ENCODE results near the gene RNF19B. TPM values are rescaled to one million over a fixed set of nuclear protein-coding genes. Genes with fewer than 3 reads are reported as not detected.

Gene RNF19B
- total RNA-seq, 1 experiment from 2014 or later = 41.3 TPM

GRCh38 chr1:32904797-32905196, 59.8 kb downstream of the RNF19B start:
- H3K36me3 Mint-ChIP-seq (ENCODE audit: insufficient read depth, unreplicated experiment) = no peaks in the 10 kb centered on the region
- H3K9me3 Mint-ChIP-seq (ENCODE audit: unreplicated experiment) = no peaks in the 10 kb centered on the region
- BruUV-seq (replicated peaks) = no TSS peak
- H3K4me3 Mint-ChIP-seq (ENCODE audit: unreplicated experiment) = no peak overlapping the region
- CTCF ChIA-PET = interaction anchor here (0.6 to 1.2 kb wide), 2 partner anchors 151 to 181 kb away, joined by 3 to 5 read pairs; no protein-coding TSS in a partner anchor
- DNase-seq (ENCODE audit: unreplicated experiment) = no peak
- intact Hi-C loops (cut with micrococcal nuclease) = no loop called here
- no peaks in the 10 kb centered on the region for H3K4me1 Mint-ChIP-seq (ENCODE audit: insufficient read depth, unreplicated experiment)
- TF ChIP-seq CTCF (IDR thresholded peaks at IDR 0.05; ENCODE audit: unreplicated experiment) = no peak
- POLR2A ChIA-PET = interaction anchor here (0.7 kb wide), 1 partner anchor 176 kb away, joined by 4 read pairs; no protein-coding TSS in a partner anchor
- no peak overlapping the region for H3K27ac Mint-ChIP-seq (ENCODE audit: low read depth, unreplicated experiment)
- H3K27me3 Mint-ChIP-seq (ENCODE audit: insufficient read depth, unreplicated experiment) = no peaks in the 10 kb centered on the region

GRCh38 chr1:32903991-32904785, 60.4 kb downstream of the RNF19B start:
- DNase-seq (ENCODE audit: unreplicated experiment) = no peak
- no peak overlapping the region for H3K27ac Mint-ChIP-seq (ENCODE audit: low read depth, unreplicated experiment)
- H3K4me3 Mint-ChIP-seq (ENCODE audit: unreplicated experiment) = no peak overlapping the region
- no TSS peak for BruUV-seq (replicated peaks)
- intact Hi-C loops (cut with micrococcal nuclease) = no loop called here
- ChIA-PET CTCF (interaction anchor here (0.6 to 1.2 kb wide), 3 partner anchors 23 to 182 kb away, joined by 3 to 5 read pairs (median 3); no protein-coding TSS in a partner anchor), POLR2A (no interaction called here)
- no peaks in the 10 kb centered on the region for H3K27me3 Mint-ChIP-seq (ENCODE audit: insufficient read depth, unreplicated experiment)
- TF ChIP-seq CTCF (IDR thresholded peaks at IDR 0.05; ENCODE audit: unreplicated experiment) = no peak
- H3K4me1 Mint-ChIP-seq (ENCODE audit: insufficient read depth, unreplicated experiment) = no peaks in the 10 kb centered on the region
- H3K36me3 Mint-ChIP-seq (ENCODE audit: insufficient read depth, unreplicated experiment) = no peaks in the 10 kb centered on the region
- no peaks in the 10 kb centered on the region for H3K9me3 Mint-ChIP-seq (ENCODE audit: unreplicated experiment)

- Mint-ChIP-seq H3K9me3 (ENCODE audit: unreplicated experiment) (no peaks in the 10 kb centered on the region), H3K27me3 (ENCODE audit: insufficient read depth, unreplicated experiment) (no peaks in the 10 kb centered on the region), H3K27ac (ENCODE audit: low read depth, unreplicated experiment) (no peak overlapping the region), H3K4me3 (ENCODE audit: unreplicated experiment) (peak overlapping the region; percentile 68), H3K4me1 (ENCODE audit: insufficient read depth, unreplicated experiment) (no peaks in the 10 kb centered on the region), H3K36me3 (ENCODE audit: insufficient read depth, unreplicated experiment) (no peaks in the 10 kb centered on the region)
- POLR2A ChIA-PET = no interaction called here
- CTCF ChIA-PET = interaction anchor here (0.6 kb wide), 1 partner anchor 1885 kb away, joined by 3 read pairs; no protein-coding TSS in a partner anchor
- no peak for TF ChIP-seq CTCF (IDR thresholded peaks at IDR 0.05; ENCODE audit: unreplicated experiment)
- no peak for DNase-seq (ENCODE audit: unreplicated experiment)
- intact Hi-C loops (cut with micrococcal nuclease) = no loop called here
- no TSS peak for BruUV-seq (replicated peaks)
These were observed 62.1 kb downstream of the RNF19B start for GRCh38 chr1:32902535-32902920.

- peak overlapping the region; percentile 68 for H3K4me3 Mint-ChIP-seq (ENCODE audit: unreplicated experiment)
- no peaks in the 10 kb centered on the region for H3K9me3 Mint-ChIP-seq (ENCODE audit: unreplicated experiment)
- no peaks in the 10 kb centered on the region for H3K27me3 Mint-ChIP-seq (ENCODE audit: insufficient read depth, unreplicated experiment)
- no peak for DNase-seq (ENCODE audit: unreplicated experiment)
- H3K4me1 Mint-ChIP-seq (ENCODE audit: insufficient read depth, unreplicated experiment) = no peaks in the 10 kb centered on the region
- ChIA-PET CTCF (interaction anchor here (0.6 kb wide), 1 partner anchor 1885 kb away, joined by 3 read pairs; no protein-coding TSS in a partner anchor), POLR2A (no interaction called here)
- TF ChIP-seq CTCF (IDR thresholded peaks at IDR 0.05; ENCODE audit: unreplicated experiment) = no peak
- no peak overlapping the region for H3K27ac Mint-ChIP-seq (ENCODE audit: low read depth, unreplicated experiment)
- H3K36me3 Mint-ChIP-seq (ENCODE audit: insufficient read depth, unreplicated experiment) = no peaks in the 10 kb centered on the region
- intact Hi-C loops (cut with micrococcal nuclease) = no loop called here
- no TSS peak for BruUV-seq (replicated peaks)
These were observed 62.6 kb downstream of the RNF19B start for GRCh38 chr1:32901823-32902534.

Data from MCF 10A (cell line).